Activated CD4-positive, alpha-beta T cell treated with anti-CD3 and anti-CD28 coated beads, Interleukin-2, amount 50 U/mL, for 1 hour (primary cell): Measurements from ENCODE around the gene TDRD10.

Source experiments
- DNase-seq: peaks from one replicate; pipeline ENCODE4 v3.0.0-alpha.2; 2020

Gene TDRD10

DNA sequence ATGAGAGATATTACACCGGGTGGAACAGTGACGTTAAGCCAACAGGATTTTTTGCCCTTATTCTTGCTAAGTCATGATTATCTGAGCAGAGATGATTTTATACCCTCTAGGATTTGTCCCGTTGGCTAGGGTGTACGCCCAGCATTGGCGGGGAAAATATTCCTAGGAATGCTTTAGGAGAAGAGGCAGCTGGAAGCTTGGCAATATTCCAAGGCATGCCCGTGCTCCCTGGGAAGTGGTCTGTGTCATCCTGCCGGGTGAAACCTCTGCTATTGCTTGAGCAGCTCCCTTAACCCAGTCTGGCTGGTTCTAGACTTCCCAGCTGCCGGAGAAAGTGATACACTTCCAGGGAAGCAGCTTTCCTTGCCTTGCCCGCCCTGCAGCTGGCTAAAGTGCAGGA is 81.8 kb downstream of the TDRD10 start:
- no peak for DNase-seq

DNA sequence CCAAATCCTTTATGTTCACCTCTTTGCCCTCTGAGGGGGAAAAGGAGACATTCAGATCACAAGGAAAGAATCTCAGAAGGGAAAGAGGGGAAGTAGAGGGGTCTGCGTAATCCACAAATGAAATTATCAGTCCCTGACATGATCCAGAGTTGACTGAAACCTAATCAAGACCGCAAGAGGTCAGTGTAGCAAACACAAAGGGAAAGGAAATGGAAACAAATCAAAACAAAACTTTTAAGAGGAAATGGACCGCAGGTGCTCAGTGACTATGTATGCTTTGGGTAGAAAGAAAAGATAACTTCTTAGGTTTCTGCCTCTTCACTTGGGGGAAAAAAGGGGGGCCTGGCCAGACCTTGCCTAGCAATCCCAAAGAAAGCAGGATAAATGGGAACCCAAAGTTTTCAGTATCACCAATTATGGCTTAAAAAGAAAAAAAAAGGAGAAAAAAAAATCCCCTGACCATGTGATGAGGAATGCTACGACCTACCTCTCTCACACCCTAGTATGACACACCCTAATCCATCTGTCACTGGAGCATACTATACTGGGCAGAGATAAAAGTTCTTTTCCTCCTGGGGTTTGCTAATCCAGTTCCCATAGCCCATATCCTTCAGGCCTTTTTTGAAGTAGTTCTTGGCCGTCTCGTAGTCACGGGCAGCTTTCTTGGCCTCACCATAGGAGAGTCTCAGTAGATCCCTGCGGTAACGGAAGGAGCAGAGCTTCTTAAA is 82.4 kb downstream of the TDRD10 start:
- DNase-seq, result no peak

DNA sequence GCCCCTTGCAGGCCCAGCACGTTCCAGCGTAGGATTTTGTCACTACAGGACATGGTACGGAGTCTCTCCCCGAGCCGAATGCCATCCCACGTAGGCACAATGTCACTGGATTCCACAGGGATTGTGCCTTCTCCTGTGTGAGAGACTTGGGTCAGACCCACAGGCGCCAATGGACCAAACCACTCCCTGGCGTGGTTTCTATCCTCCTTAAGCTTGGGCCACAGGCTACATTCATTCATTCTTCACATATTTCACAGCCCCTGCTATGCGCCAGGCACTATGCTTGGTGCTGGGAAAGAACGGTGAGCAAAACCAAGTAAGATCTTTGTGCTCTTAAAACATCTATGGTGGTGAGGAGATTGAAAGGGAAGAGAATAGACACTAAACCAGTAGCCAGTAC is 84.2 kb downstream of the TDRD10 start:
- DNase-seq, result no peak

DNA sequence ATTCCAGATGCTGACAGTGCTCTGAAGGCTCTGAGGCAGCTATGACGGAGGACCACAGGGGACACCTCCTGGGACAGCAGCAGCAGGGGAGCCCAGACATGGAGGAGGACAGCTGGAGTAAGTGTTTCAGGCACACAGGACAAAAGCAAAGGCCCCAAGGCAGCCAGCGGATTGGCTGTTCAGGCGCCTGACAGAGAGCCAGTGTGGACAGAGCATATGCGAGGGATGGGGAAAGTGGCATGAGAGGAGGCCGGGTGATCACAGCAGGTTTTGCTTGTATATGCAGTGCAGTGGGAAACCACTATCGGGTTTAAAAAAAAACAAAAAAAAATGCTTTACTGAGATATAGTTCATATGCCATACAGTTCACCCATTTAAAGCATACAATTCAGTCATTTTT is 84.6 kb downstream of the TDRD10 start:
- no peak for DNase-seq

DNA sequence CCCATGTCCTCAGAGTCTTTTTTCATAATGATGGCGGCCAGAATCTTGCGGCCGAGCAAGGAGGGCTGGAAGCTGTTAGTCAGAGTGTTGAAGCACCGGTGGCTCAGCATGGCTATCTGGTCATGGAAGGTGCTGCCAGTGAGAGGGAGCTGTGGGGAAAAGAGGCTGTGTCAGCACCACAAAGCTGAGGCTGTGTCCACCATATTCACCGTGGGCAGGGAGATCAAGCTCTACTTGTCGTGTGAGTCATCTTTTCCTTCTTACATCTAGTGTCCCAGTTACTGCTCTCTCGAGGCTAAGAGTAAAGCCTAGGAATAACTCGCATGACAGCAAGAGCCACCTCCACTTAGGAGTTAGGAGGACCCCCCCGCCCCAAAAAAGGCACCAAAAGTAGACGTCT is 87.8 kb downstream of the TDRD10 start:
- no peak for DNase-seq

DNA sequence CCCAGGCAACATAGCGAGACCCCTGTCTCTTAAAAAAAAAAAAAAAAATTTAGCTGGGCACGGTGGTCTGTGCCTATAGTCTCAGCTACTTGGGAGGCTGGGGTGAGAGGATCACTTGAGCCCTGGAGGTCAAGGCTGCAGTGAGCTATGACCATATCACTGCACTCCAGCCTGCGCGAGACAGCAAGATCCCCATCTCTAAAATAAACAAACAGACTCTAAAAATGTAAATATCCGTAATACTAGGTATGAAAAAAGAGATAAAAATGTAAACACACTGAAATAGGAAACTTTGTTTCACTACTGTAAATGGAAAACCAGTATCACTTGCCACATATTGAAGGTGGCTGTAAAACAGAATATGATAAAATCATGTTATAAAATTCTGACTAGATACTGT is 88.7 kb downstream of the TDRD10 start:
- DNase-seq, result no peak

DNA sequence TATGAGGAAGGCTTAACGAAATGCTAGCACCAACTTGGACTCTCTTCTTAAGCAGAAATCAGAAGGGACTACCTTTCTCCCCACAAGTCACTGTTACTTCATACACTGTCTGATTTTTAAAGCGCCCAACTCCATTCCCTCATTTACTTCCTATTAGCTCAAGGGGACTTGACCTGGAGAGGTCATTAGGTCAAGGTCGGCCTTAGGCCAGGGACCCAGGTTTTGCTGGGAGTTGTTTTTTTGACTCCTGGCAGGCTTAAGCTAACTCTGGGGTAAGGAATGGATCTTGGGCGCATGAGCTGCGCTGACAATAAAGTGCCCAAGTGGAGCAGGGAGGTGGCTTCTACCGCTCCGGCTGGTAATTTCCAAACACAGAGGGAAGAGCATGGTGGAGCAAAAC is 89.2 kb downstream of the TDRD10 start:
- DNase-seq, result no peak

DNA sequence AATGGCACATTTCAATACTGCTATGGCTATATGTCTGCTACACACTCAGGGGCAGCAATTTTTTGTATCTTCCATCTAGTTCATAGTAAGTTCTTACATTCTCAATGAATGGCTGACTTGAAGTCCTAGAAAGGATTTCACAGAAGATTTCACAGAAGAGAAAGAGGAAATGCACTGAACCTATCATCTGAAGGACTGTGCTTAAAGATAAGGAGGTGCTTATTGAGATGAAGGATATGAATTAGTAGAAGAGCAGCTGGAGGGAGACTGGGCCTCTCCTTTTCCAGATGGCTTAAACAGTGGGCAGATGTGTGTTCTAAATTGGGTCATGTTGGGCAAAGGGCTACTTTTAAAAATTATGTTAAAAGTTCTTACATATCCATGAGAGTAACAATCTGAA is 91.4 kb downstream of the TDRD10 start:
- no peak for DNase-seq

DNA sequence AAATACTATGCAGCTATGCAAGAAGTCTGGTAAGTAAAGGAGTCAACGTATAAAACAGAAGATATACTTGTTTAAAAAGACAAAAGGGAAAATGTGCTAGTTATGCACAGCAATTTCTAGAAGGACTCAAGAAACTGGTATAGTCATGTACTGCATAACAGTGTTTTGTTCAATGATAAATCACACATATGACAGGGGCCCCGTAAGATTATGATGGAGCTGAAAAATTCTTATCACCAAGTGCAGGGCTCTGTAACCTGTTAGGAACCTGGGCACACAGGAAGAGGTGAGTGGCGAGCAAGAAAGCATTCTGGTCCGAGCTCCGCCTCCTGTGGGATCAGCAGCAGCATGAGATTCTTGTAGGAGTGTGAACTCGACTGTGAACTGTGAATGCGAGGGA is 92.8 kb downstream of the TDRD10 start:
- DNase-seq, result no peak

DNA sequence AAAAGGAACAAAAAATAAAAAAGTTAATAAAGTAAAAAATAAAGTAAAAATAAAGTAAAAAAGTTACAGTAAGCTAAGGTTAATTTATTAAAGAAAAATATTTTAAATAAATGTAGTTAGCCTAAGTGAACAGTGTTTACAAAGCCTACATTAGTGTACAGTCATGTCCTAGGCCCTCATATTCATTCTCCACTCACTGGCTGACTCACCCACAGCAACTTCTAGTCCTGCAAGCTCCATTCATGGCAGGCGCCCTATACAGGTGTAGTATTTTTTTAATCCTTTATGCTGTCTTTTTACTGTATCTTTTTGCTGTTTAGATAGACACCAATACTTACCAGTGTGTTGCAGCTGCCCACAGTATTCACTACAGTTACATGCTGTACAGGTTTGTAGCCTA is 93.6 kb downstream of the TDRD10 start:
- DNase-seq, result no peak
